ENCODE results near the gene FADS1.
A peak's percentile ranks its signal among the peaks of the same experiment; 100 is the strongest.

Gene FADS1

DNA sequence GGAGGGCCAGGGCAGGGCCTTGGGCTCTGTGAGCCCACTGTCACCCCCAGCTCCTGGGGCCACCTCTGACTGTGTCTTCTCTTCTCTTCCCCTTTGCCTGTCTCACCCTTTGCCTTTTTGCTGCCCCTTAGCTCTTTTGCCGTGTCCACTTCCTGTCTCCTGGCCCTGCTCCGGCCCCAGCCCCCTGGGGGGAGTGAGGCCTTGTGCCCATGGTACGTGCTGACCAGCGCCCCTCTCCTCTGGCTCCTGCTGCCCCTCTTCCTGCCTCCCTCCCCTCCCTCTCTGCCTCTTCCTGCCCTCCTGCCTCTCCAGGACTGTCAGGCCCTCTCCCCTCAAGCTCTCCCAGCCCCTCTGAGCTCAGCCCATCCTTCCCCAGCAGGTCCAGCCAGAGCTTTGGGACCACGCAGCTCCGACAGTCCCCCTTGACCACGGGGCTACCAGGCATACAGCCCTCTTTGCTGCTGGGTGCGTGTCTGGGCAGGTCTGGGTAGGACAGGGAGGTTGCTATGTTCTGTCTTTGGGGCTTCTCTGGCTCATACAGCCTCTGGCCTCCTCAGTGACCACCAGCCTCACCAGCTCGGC, 36.1 kb downstream of the FADS1 start:
- Histone ChIP-seq H3K36me3 (ENCODE audit: control insufficient read depth, insufficient read depth, low read length) (peaks cover 92% of the 10 kb centered on the region), H3K4me1 (ENCODE audit: control insufficient read depth, insufficient read depth, low read length, poor library complexity, severe bottlenecking) (peaks cover 22% of the 10 kb centered on the region), H3K4me3 (ENCODE audit: extremely low read depth, insufficient read depth, low read length, poor library complexity, severe bottlenecking) (no peak overlapping the region), H3K27ac (ENCODE audit: low read depth, low read length, severe bottlenecking) (peak overlapping the region; percentile 3), H3K9me3 (ENCODE audit: control insufficient read depth, low read length) (no peaks in the 10 kb centered on the region)
- WGBS, 2 experiments (ENCODE audit: insufficient coverage in 2 of 2) = 90 to 95% methylated on average over 6 to 9 of the region's 9 CpGs

DNA sequence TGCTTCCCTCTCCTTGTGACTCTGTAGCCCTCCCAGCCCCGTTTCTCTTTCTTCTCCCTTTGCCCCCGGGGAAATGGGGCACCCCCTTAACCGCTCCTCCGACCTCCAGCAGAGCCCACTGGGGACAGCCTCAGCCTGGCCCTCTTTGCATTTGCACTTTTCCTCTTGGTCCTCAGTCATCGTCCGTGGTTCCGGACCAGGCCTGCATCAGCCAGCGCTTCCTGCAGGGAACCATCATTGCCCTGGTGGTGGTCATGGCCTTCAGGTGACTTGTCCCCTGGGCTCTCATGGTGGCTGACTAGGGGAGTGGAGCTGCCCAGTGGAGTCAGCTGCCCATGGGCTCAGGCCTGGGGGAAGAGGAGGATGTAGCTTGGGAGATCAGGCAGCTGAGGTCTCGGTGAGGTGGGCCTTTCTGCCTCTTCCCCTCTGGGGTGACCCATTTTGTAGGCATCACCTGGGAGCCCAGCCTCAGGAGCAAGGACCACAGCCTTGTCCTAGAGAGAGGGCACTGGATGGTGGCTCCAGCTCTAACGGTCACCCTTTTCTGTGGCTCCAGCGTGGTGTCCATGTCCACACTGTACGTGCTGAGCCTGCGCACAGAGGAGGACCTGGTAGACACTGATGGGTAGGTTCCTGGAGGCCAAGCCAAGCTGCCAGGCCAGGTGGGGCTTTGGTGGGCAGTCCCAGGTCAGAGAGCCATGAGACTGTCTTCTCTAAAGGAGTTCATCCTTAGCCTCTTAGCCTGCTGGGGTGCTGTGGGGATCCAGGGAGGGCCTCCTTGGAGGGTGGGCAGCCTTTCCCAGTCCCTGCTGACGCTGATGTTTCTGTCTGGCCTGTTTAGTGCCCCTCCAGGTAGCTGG, 36.9 kb downstream of the FADS1 start:
- no peaks in the 10 kb centered on the region for H3K9me3 ChIP-seq (ENCODE audit: control insufficient read depth, low read length)
- H3K36me3 ChIP-seq (ENCODE audit: control insufficient read depth, insufficient read depth, low read length) = peaks cover 90% of the 10 kb centered on the region
- no peak overlapping the region for H3K27ac ChIP-seq (ENCODE audit: low read depth, low read length, severe bottlenecking)
- peaks cover 27% of the 10 kb centered on the region for H3K4me1 ChIP-seq (ENCODE audit: control insufficient read depth, insufficient read depth, low read length, poor library complexity, severe bottlenecking)
- H3K4me3 ChIP-seq (ENCODE audit: extremely low read depth, insufficient read depth, low read length, poor library complexity, severe bottlenecking) = no peak overlapping the region
- WGBS, 2 experiments (ENCODE audit: insufficient coverage in 2 of 2) = 90 to 93% methylated on average over 13 to 14 of the region's 14 CpGs

DNA sequence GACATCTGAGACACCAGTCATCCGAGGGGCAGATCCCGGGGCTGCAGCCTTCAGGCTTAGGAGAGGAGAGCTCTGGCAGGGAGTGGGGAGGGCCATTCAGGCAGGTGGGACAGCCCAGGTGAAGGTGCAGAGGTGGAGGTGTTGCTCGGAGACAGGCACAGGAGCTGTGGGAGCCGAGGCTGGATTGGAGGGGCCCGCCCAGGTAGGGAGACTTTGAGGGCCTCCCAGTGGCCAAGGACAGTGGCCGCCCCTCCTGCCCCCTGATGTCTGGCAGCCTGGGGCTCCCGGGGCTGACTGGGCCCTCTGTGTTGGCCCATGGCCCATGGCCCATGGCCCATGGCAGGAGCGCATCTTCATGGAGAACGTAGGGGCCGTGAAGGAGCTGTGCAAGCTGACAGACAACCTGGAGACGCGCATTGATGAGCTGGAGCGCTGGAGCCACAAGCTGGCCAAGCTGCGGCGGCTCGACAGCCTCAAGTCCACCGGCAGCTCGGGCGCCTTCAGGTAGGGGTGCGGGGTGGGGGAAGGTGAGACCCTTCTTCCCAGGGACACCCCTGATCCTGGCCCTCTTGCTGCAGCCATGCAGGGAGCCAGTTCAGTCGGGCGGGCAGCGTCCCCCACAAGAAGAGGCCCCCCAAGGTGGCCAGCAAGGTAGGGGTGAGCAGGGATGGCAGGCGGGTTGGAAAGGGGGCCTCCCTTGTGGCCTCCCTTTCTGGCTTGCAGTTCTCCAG, 37.7 kb downstream of the FADS1 start:
- H3K27ac ChIP-seq (ENCODE audit: low read depth, low read length, severe bottlenecking) = no peak overlapping the region
- peaks cover 32% of the 10 kb centered on the region for H3K4me1 ChIP-seq (ENCODE audit: control insufficient read depth, insufficient read depth, low read length, poor library complexity, severe bottlenecking)
- no peak overlapping the region for H3K4me3 ChIP-seq (ENCODE audit: extremely low read depth, insufficient read depth, low read length, poor library complexity, severe bottlenecking)
- peaks cover 88% of the 10 kb centered on the region for H3K36me3 ChIP-seq (ENCODE audit: control insufficient read depth, insufficient read depth, low read length)
- 94 to 96% methylated on average over 19 to 22 of the region's 24 CpGs for WGBS, 2 experiments (ENCODE audit: insufficient coverage in 2 of 2)
- H3K9me3 ChIP-seq (ENCODE audit: control insufficient read depth, low read length) = no peaks in the 10 kb centered on the region

DNA sequence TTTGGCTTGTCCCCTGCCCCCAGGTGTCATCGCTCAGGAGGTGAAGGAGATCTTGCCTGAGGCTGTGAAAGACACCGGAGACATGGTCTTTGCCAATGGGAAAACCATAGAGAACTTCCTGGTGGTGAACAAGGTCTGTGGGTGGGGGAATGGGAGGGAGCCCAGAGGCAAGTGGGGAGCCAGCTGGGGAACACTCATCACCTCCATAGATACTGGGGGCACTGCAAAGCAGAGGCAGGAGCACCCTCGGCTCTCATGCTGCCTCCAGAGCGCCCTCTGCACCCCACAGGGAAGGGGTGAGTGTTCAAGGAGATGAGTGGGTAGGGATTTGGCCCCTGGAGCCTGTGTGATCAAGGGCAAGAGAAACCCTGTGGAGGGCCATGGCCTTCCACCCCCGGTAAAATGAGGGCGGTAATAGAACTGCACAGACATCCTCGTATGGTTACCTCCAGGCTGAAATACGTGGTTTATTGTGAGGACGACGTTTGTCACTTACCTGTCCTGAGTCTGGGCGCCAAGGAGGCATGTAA, 38.4 kb downstream of the FADS1 start:
- H3K9me3 ChIP-seq (ENCODE audit: control insufficient read depth, low read length) = no peaks in the 10 kb centered on the region
- peaks cover 28% of the 10 kb centered on the region for H3K4me1 ChIP-seq (ENCODE audit: control insufficient read depth, insufficient read depth, low read length, poor library complexity, severe bottlenecking)
- no peak overlapping the region for H3K27ac ChIP-seq (ENCODE audit: low read depth, low read length, severe bottlenecking)
- 93 to 97% methylated on average over 8 to 9 of the region's 11 CpGs for WGBS, 2 experiments (ENCODE audit: insufficient coverage in 2 of 2)
- peaks cover 87% of the 10 kb centered on the region for H3K36me3 ChIP-seq (ENCODE audit: control insufficient read depth, insufficient read depth, low read length)
- no peak overlapping the region for H3K4me3 ChIP-seq (ENCODE audit: extremely low read depth, insufficient read depth, low read length, poor library complexity, severe bottlenecking)

DNA sequence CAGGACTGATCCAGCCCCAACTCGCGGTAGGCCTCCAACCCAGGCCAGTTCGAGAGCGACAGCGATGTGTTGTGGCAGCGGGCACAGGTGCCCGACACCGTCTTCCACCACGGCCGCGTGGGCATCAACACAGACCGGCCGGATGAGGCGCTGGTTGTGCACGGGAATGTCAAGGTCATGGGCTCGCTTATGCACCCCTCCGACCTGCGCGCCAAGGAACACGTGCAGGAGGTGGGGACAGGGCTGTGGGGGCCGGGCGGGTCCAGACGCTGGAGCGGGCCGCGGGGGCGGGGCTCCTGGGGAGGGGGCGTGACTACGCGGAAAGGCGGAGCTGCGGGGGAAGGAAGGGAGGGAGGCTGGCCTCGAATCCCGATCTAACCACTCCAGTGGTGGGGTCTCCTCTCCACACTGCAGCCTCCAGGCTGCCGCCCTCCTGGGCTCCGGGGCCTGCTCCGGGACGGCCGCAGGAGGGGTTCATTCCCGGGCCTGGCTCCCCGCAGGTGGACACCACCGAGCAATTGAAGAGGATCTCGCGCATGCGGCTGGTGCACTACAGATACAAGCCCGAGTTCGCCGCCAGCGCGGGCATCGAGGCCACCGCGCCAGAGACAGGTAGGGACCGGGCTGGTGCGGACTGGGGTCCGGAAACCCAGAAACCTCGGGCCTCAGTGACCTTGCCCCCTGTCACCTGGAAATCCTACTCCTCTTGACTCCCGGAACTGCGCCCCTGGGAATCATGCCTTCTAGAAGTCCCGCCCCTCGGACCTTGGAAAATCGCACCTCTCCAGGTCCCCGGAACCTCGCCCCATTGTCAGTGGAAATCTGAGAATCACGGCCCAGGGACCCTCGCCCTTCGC, 39.3 kb downstream of the FADS1 start:
- no peak overlapping the region for H3K4me3 ChIP-seq (ENCODE audit: extremely low read depth, insufficient read depth, low read length, poor library complexity, severe bottlenecking)
- H3K27ac ChIP-seq (ENCODE audit: low read depth, low read length, severe bottlenecking) = no peak overlapping the region
- H3K9me3 ChIP-seq (ENCODE audit: control insufficient read depth, low read length) = no peaks in the 10 kb centered on the region
- peaks cover 84% of the 10 kb centered on the region for H3K36me3 ChIP-seq (ENCODE audit: control insufficient read depth, insufficient read depth, low read length)
- H3K4me1 ChIP-seq (ENCODE audit: control insufficient read depth, insufficient read depth, low read length, poor library complexity, severe bottlenecking) = peaks cover 29% of the 10 kb centered on the region
- WGBS, 2 experiments (ENCODE audit: insufficient coverage in 2 of 2) = 92 to 95% methylated on average over 62 to 65 of the region's 67 CpGs

DNA sequence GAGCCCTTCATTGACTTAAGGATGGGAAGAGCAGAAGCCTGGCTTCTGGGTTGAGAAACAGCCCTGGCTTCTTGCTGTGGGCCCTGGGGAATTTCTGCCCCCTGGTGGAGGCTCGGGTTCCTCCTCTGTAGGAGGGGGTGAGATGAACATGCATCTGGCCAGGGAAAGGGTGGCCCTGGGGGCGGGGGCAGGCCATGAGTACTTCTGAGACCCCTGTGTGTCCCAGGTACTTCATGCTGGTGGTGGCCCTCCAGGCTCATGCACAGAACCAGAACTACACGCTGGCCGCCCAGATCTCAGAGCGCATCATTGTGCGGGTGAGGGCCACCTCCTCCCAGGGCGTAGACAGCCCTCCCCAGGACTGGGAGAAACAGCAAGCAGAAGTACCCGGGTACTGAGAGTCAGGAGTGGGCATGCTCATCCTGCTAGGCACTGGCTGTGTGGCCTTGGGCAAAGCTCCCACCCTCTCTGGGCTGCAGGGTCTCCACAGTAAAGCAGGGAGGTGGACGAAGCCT, 40.2 kb downstream of the FADS1 start:
- Histone ChIP-seq H3K36me3 (ENCODE audit: control insufficient read depth, insufficient read depth, low read length) (peaks cover 77% of the 10 kb centered on the region), H3K9me3 (ENCODE audit: control insufficient read depth, low read length) (no peaks in the 10 kb centered on the region), H3K4me1 (ENCODE audit: control insufficient read depth, insufficient read depth, low read length, poor library complexity, severe bottlenecking) (peaks cover 32% of the 10 kb centered on the region), H3K27ac (ENCODE audit: low read depth, low read length, severe bottlenecking) (no peak overlapping the region), H3K4me3 (ENCODE audit: extremely low read depth, insufficient read depth, low read length, poor library complexity, severe bottlenecking) (no peak overlapping the region)
- WGBS, 2 experiments (ENCODE audit: insufficient coverage in 2 of 2) = 83 to 96% methylated on average over 7 to 9 of the region's 9 CpGs

DNA sequence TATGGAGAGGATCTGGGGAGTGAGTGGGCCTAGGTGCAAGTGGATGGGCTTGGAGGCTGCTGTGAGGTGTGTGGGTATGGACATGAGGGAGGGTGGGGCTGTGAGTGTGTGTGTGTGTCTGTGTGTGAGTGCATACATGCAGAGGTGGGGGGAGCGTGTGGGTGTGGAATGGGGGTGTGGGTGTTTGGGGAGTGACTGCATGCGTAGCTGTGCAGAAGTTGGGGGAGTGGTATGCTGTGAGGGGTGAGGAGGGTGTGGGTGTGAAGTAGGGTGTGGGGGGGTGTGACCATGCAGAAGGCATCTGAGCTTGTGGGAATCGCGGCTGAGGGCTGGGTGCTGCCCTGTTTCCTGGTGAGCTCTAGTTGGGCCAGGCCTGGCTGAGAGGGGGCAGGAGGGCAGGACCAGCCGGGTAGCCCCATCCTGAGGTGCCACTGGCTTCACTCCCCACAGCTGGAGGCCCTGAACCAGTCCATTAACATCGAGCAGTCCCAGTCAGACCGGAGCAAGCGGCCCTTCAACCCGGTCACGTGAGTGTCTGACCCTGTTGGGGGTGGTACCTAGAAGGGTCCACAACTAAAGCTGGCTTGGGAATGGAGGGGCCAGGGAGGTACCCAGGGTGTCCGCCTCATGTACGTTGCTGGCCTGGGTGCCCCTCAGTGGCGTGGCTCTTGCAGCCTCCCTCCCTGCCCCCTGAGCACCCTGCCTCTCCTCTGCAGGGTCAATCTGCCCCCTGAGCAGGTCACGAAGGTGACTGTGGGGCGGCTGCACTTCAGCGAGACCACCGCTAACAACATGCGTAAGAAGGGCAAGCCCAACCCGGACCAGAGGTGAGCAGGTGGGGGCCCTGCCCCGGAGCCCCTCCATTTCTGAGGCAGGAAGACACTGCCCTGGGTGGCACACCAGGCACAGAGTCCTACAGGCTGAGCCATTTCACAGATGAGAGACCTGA, 40.9 kb downstream of the FADS1 start:
- H3K9me3 ChIP-seq (ENCODE audit: control insufficient read depth, low read length) = no peaks in the 10 kb centered on the region
- peaks cover 39% of the 10 kb centered on the region for H3K4me1 ChIP-seq (ENCODE audit: control insufficient read depth, insufficient read depth, low read length, poor library complexity, severe bottlenecking)
- no peak overlapping the region for H3K4me3 ChIP-seq (ENCODE audit: extremely low read depth, insufficient read depth, low read length, poor library complexity, severe bottlenecking)
- H3K27ac ChIP-seq (ENCODE audit: low read depth, low read length, severe bottlenecking) = no peak overlapping the region
- WGBS, 2 experiments (ENCODE audit: insufficient coverage in 2 of 2) = 94 to 96% methylated on average over 11 to 19 of the region's 20 CpGs
- peaks cover 69% of the 10 kb centered on the region for H3K36me3 ChIP-seq (ENCODE audit: control insufficient read depth, insufficient read depth, low read length)

DNA sequence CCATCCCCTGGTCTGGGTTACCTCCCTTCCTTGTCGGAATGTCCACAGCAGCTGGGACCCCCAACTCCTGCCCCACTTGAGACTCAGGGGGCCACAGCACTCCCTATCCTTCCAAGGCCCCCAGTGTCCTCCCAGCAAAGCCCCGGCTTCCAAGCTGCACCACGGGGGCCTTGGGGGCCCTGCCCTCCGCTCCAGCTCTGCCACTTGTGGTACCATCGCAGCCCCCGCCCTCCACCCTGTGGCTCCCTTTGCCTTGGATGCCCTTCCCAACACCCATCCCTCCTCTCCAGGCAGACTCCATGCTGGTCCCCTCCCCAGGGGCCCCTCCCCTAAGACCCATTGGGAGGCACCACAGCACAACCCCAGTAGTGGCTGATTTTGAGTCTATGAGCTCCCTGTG, 41.7 kb downstream of the FADS1 start:
- WGBS, 2 experiments (ENCODE audit: insufficient coverage in 2 of 2) = 87 to 100% methylated on average over 3 to 4 of the region's 6 CpGs
- no peak overlapping the region for H3K4me3 ChIP-seq (ENCODE audit: extremely low read depth, insufficient read depth, low read length, poor library complexity, severe bottlenecking)
- H3K27ac ChIP-seq (ENCODE audit: low read depth, low read length, severe bottlenecking) = no peak overlapping the region
- peaks cover 45% of the 10 kb centered on the region for H3K4me1 ChIP-seq (ENCODE audit: control insufficient read depth, insufficient read depth, low read length, poor library complexity, severe bottlenecking)
- no peaks in the 10 kb centered on the region for H3K9me3 ChIP-seq (ENCODE audit: control insufficient read depth, low read length)
- peaks cover 65% of the 10 kb centered on the region for H3K36me3 ChIP-seq (ENCODE audit: control insufficient read depth, insufficient read depth, low read length)

DNA sequence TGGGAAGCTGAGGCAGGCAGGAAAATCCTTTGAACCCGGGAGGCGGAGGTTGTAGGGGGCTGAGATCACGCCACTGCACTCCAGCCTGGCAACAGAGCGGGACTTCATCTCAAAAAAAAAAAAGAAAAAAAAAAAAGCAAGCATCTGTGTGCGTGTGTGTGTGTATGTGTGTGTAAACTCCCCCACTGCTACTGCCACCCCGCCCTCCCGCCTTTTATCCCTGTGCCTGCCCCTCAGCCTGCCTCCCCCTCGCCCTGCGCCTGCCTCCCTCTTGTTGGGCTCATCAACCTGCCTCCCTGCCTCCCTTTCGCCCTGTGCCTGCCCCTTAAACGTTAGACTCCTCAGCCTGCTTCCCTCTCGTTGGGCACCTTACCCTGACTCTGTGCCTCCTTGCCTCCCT, 42.4 kb downstream of the FADS1 start:
- H3K36me3 ChIP-seq (ENCODE audit: control insufficient read depth, insufficient read depth, low read length) = peaks cover 58% of the 10 kb centered on the region
- H3K4me1 ChIP-seq (ENCODE audit: control insufficient read depth, insufficient read depth, low read length, poor library complexity, severe bottlenecking) = peaks cover 45% of the 10 kb centered on the region
- no peak overlapping the region for H3K27ac ChIP-seq (ENCODE audit: low read depth, low read length, severe bottlenecking)
- 86 to 89% methylated on average over 7 to 8 of the region's 12 CpGs for WGBS, 2 experiments (ENCODE audit: insufficient coverage in 2 of 2)
- H3K9me3 ChIP-seq (ENCODE audit: control insufficient read depth, low read length) = no peaks in the 10 kb centered on the region
- no peak overlapping the region for H3K4me3 ChIP-seq (ENCODE audit: extremely low read depth, insufficient read depth, low read length, poor library complexity, severe bottlenecking)
